Measurements from ENCODE around the gene BPIFB1.

DNA sequence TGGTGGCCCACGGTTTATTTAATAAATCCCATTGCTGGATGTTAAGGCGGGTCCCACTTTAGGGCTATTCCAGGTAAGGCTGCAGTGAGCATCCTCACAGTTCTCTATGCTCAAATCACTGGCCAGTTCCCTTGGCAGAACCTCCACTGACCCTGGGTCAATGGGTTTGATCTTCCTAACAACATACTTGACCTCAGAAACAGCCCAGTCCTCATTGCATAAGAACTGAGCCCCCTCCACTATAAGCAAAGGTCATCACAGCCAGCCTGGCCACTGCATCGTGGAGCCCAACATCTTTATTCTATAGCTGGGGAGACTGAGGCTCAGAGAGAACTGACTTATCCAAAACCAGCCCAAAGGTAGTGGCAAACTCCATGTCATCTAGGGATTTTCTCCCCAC lies 4.3 kb upstream of the BPIFB1 start:
- TF ChIP-seq, protein P1, sequence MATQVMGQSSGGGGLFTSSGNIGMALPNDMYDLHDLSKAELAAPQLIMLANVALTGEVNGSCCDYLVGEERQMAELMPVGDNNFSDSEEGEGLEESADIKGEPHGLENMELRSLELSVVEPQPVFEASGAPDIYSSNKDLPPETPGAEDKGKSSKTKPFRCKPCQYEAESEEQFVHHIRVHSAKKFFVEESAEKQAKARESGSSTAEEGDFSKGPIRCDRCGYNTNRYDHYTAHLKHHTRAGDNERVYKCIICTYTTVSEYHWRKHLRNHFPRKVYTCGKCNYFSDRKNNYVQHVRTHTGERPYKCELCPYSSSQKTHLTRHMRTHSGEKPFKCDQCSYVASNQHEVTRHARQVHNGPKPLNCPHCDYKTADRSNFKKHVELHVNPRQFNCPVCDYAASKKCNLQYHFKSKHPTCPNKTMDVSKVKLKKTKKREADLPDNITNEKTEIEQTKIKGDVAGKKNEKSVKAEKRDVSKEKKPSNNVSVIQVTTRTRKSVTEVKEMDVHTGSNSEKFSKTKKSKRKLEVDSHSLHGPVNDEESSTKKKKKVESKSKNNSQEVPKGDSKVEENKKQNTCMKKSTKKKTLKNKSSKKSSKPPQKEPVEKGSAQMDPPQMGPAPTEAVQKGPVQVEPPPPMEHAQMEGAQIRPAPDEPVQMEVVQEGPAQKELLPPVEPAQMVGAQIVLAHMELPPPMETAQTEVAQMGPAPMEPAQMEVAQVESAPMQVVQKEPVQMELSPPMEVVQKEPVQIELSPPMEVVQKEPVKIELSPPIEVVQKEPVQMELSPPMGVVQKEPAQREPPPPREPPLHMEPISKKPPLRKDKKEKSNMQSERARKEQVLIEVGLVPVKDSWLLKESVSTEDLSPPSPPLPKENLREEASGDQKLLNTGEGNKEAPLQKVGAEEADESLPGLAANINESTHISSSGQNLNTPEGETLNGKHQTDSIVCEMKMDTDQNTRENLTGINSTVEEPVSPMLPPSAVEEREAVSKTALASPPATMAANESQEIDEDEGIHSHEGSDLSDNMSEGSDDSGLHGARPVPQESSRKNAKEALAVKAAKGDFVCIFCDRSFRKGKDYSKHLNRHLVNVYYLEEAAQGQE (IDR thresholded peaks at IDR 0.05; ENCODE audit: insufficient replicate concordance, low read depth) = no peak
- TF ChIP-seq, protein P2, sequence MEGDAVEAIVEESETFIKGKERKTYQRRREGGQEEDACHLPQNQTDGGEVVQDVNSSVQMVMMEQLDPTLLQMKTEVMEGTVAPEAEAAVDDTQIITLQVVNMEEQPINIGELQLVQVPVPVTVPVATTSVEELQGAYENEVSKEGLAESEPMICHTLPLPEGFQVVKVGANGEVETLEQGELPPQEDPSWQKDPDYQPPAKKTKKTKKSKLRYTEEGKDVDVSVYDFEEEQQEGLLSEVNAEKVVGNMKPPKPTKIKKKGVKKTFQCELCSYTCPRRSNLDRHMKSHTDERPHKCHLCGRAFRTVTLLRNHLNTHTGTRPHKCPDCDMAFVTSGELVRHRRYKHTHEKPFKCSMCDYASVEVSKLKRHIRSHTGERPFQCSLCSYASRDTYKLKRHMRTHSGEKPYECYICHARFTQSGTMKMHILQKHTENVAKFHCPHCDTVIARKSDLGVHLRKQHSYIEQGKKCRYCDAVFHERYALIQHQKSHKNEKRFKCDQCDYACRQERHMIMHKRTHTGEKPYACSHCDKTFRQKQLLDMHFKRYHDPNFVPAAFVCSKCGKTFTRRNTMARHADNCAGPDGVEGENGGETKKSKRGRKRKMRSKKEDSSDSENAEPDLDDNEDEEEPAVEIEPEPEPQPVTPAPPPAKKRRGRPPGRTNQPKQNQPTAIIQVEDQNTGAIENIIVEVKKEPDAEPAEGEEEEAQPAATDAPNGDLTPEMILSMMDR (IDR thresholded peaks at IDR 0.05; ENCODE audit: insufficient read depth, low read length) = no peak

All from HL-60 (cell line).